ENCODE measurements around the gene ALPG.

ALPG gene

DNA sequence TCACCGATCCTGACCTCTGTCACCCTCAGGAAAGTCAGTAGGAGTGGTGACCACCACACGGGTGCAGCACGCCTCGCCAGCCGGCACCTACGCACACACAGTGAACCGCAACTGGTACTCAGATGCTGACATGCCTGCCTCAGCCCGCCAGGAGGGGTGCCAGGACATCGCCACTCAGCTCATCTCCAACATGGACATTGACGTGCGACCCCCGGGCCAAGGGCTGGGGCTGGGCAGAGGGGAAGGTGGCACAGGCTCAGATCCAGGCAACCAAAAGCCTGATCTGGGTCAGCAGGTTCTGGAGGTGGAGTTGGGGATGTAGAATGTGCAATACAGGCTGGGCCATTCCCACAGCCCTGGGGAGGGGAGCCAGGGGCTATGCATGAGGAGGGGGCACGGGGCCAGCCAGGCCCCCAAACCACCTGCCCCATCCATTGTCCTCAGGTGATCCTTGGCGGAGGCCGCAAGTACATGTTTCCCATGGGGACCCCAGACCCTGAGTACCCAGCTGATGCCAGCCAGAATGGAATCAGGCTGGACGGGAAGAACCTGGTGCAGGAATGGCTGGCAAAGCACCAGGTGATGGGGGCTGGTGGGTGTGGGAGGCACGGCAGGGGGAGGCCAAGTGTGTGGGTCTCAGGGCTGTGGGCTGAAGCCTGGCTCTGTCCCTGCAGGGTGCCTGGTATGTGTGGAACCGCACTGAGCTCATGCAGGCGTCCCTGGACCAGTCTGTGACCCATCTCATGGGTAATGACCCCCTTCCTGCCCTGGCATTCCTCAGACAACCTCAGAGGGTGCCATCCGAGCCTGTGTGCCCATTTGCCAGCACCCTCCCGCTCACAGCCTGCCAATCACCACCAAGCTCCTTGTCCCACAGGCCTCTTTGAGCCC is 50.7 kb downstream of the ALPG start:
- Histone ChIP-seq H3K27ac (ENCODE audit: low read length) (no peak overlapping the region), H3K27me3 (ENCODE audit: low read depth, low read length) (no peaks in the 10 kb centered on the region), H3K4me1 (ENCODE audit: control insufficient read depth in 1 of 2, insufficient read depth in 2 of 2, low read length in 2 of 2) (no peaks in the 10 kb centered on the region), H3K4me3 (ENCODE audit: low read depth in 1 of 2, low read length in 2 of 2) (no peak overlapping the region), H3K36me3 (ENCODE audit: control insufficient read depth in 1 of 2, insufficient read depth in 2 of 2, low read length in 2 of 2) (no peaks in the 10 kb centered on the region), H3K9me3 (ENCODE audit: control insufficient read depth in 1 of 2, low read length in 2 of 2) (no peaks in the 10 kb centered on the region)

DNA sequence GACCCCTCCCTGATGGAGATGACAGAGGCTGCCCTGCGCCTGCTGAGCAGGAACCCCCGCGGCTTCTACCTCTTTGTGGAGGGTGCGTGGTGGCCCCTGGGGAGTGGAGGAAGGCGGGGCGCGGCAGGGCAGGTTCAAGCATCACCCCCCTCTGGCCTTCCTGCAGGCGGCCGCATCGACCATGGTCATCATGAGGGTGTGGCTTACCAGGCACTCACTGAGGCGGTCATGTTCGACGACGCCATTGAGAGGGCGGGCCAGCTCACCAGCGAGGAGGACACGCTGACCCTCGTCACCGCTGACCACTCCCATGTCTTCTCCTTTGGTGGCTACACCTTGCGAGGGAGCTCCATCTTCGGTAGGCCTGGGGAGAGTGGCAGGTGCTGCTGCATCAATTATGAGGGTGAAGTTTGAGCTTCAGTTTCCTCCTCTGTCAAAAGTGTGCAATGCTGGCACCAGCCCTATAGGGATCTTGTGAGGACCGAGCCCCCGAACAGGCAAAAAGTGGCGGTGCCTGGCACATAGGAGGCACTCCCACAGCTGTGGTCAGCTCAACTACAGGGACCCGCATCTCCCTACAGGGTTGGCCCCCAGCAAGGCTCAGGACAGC is 51.5 kb downstream of the ALPG start:
- Histone ChIP-seq H3K4me1 (ENCODE audit: control insufficient read depth in 1 of 2, insufficient read depth in 2 of 2, low read length in 2 of 2) (no peaks in the 10 kb centered on the region), H3K36me3 (ENCODE audit: control insufficient read depth in 1 of 2, insufficient read depth in 2 of 2, low read length in 2 of 2) (no peaks in the 10 kb centered on the region), H3K27me3 (ENCODE audit: low read depth, low read length) (no peaks in the 10 kb centered on the region), H3K27ac (ENCODE audit: low read length) (no peak overlapping the region), H3K9me3 (ENCODE audit: control insufficient read depth in 1 of 2, low read length in 2 of 2) (no peaks in the 10 kb centered on the region), H3K4me3 (ENCODE audit: low read depth in 1 of 2, low read length in 2 of 2) (no peak overlapping the region)

GRCh38 chr2:232458661-232459418 is 52.2 kb downstream of the ALPG start:
- H3K36me3 ChIP-seq (ENCODE audit: control insufficient read depth in 1 of 2, insufficient read depth in 2 of 2, low read length in 2 of 2), result no peaks in the 10 kb centered on the region
- no peaks in the 10 kb centered on the region for H3K27me3 ChIP-seq (ENCODE audit: low read depth, low read length)
- H3K9me3 ChIP-seq (ENCODE audit: control insufficient read depth in 1 of 2, low read length in 2 of 2), result no peaks in the 10 kb centered on the region
- no peak overlapping the region for H3K27ac ChIP-seq (ENCODE audit: low read length)
- no peak overlapping the region for H3K4me3 ChIP-seq (ENCODE audit: low read depth in 1 of 2, low read length in 2 of 2)
- H3K4me1 ChIP-seq (ENCODE audit: control insufficient read depth in 1 of 2, insufficient read depth in 2 of 2, low read length in 2 of 2), result no peaks in the 10 kb centered on the region

GRCh38 chr2:232459419-232460035 is 52.9 kb downstream of the ALPG start:
- no peaks in the 10 kb centered on the region for H3K9me3 ChIP-seq (ENCODE audit: control insufficient read depth in 1 of 2, low read length in 2 of 2)
- H3K36me3 ChIP-seq (ENCODE audit: control insufficient read depth in 1 of 2, insufficient read depth in 2 of 2, low read length in 2 of 2), result no peaks in the 10 kb centered on the region
- H3K4me3 ChIP-seq (ENCODE audit: low read depth in 1 of 2, low read length in 2 of 2), result no peak overlapping the region
- no peaks in the 10 kb centered on the region for H3K4me1 ChIP-seq (ENCODE audit: control insufficient read depth in 1 of 2, insufficient read depth in 2 of 2, low read length in 2 of 2)
- H3K27me3 ChIP-seq (ENCODE audit: low read depth, low read length), result no peaks in the 10 kb centered on the region
- no peak overlapping the region for H3K27ac ChIP-seq (ENCODE audit: low read length)

DNA sequence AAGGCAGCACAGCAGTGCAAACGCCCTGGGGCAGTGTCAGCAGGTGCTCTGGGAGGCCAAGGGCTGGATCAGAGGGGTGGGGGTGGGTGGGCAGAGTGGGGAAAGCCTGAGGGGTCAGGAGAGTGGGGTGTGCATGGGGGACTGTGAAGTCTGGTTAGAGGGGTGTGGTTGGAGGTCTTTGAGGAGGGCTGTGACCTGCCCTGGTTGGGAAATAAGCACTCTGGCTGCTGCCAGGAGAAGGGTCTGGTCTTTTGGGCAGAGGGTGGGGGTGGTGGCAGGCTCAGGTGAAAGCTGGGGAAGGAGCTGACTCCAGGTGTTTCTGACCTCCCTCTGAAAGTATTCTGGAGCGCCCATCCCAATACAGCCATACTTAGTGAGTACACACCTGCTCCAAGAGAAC is 53.5 kb downstream of the ALPG start:
- no peaks in the 10 kb centered on the region for H3K36me3 ChIP-seq (ENCODE audit: control insufficient read depth in 1 of 2, insufficient read depth in 2 of 2, low read length in 2 of 2)
- no peak overlapping the region for H3K4me3 ChIP-seq (ENCODE audit: low read depth in 1 of 2, low read length in 2 of 2)
- no peaks in the 10 kb centered on the region for H3K9me3 ChIP-seq (ENCODE audit: control insufficient read depth in 1 of 2, low read length in 2 of 2)
- no peaks in the 10 kb centered on the region for H3K27me3 ChIP-seq (ENCODE audit: low read depth, low read length)
- no peak overlapping the region for H3K27ac ChIP-seq (ENCODE audit: low read length)
- H3K4me1 ChIP-seq (ENCODE audit: control insufficient read depth in 1 of 2, insufficient read depth in 2 of 2, low read length in 2 of 2), result no peaks in the 10 kb centered on the region

Data from muscle layer of duodenum (tissue), 2 donors.